ENCODE data around the gene HES4.

GRCh38 chr1:974687-975328 is 25.1 kb downstream of the HES4 start:
- TF ChIP-seq POLR2AphosphoS5 (IDR thresholded peaks at IDR 0.05; ENCODE audit: low read depth, low read length) (no peak), POLR2A (IDR thresholded peaks at IDR 0.05; ENCODE audit: low read depth, low read length) (no peak), TAF1 (IDR thresholded peaks at IDR 0.05; ENCODE audit: low read depth, low read length) (no peak), SPI1 (IDR thresholded peaks at IDR 0.05; ENCODE audit: low read depth, low read length) (no peak), PAX5 (IDR thresholded peaks at IDR 0.05; ENCODE audit: insufficient read depth, low read length, severe bottlenecking) (no peak), POU2F2 (IDR thresholded peaks at IDR 0.05; ENCODE audit: low read depth, low read length) (no peak)
